ENCODE results near the gene MAGEB3.
"Not testable (repeated sequence)": the region's sequence is repeated elsewhere in the genome, so short reads cannot be mapped to it uniquely, and the experiment has no call there.

Gene MAGEB3, protein sequence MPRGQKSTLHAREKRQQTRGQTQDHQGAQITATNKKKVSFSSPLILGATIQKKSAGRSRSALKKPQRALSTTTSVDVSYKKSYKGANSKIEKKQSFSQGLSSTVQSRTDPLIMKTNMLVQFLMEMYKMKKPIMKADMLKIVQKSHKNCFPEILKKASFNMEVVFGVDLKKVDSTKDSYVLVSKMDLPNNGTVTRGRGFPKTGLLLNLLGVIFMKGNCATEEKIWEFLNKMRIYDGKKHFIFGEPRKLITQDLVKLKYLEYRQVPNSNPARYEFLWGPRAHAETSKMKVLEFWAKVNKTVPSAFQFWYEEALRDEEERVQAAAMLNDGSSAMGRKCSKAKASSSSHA

GRCh38 chrX:30230395-30230794, at the start of gene MAGEB3:
Gene MAGEB3 (plus strand): TSS chrX:30230657. CDS start chrX:30235925, 5,268 bp downstream.
- no peak for DNase-seq

DNA sequence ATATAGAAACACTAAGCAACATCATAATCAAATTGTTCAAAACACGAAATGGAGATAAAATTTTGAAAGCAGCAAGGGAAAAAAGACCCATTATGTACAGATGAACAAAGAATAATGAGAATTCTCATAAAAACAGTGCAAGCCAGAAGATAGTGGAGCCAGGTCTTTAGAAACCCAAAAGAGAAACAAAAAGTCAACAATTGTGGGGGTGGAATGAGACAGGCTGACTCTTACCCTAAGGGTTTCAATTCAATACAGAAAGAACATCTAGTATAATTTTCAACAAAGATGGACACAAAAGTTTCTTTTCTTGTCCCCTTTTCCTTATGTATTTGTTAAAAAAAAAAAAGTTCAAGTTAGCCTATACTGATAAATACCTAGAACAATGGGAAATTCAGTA, 49.1 kb upstream of the MAGEB3 start:
- no peak for DNase-seq

- DNase-seq, result no peak
Observed at GRCh38 chrX:30183554-30183953, 46.9 kb upstream of the MAGEB3 start.

- DNase-seq, result no peak
Observed at GRCh38 chrX:30190426-30190825, 40.0 kb upstream of the MAGEB3 start.

DNA sequence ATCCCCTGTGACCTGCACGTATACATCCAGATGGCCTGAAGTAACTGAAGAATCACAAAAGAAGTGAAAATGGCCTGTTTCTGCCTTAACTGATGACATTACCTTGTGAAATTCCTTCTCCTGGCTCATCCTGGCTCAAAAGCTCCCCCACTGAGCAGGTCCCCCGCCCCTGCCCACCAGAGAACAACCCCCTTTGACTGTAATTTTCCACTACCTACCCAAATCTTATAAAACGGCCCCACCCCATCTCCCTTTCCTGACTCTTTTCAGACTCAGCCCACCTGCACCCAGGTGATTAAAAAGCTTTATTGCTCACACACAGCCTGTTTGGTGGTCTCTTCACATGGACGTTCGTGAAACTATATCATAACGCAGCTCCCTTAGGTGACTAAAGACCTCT, 36.5 kb upstream of the MAGEB3 start:
- DNase-seq, result not testable (repeated sequence)

- no peak for DNase-seq
Observed at GRCh38 chrX:30196322-30196721, 34.1 kb upstream of the MAGEB3 start.

GRCh38 chrX:30212172-30212571, 18.3 kb upstream of the MAGEB3 start:
- no peak for DNase-seq

- DNase-seq, result no peak
Observed at GRCh38 chrX:30215357-30215843, 15.1 kb upstream of the MAGEB3 start, which contains the start of gene MAGEB2. Gene MAGEB2 (plus strand): TSS chrX:30215563. CDS start chrX:30218581, 3,018 bp downstream.

- DNase-seq, result no peak
Observed at GRCh38 chrX:30217465-30217864, 13.0 kb upstream of the MAGEB3 start.

- DNase-seq, result no peak
Observed at GRCh38 chrX:30219372-30219771, 11.1 kb upstream of the MAGEB3 start.

DNA sequence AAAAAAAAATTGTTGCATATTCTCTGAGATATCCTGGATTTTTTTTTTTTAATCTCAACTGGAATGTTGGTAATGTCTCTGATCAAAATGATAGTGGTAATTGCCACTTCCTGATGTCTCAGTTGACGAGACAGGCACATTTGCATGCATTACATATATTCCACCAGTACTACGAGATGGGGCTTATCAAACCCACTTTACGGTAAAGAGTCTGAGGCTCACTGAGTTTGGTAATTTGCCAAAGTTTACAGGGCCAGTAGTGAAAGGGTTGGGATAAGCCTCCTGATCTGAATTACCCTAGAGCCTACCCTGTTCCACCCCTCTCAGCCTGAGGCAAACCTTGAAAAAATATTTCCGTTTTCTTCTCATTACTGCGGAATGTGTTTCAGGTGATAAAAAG, 9.8 kb upstream of the MAGEB3 start:
- no peak for DNase-seq

- DNase-seq, result no peak
Observed at GRCh38 chrX:30224536-30224935, 5.9 kb upstream of the MAGEB3 start.

- DNase-seq, result no peak
Observed at GRCh38 chrX:30228526-30228925, 1.9 kb upstream of the MAGEB3 start.

DNA sequence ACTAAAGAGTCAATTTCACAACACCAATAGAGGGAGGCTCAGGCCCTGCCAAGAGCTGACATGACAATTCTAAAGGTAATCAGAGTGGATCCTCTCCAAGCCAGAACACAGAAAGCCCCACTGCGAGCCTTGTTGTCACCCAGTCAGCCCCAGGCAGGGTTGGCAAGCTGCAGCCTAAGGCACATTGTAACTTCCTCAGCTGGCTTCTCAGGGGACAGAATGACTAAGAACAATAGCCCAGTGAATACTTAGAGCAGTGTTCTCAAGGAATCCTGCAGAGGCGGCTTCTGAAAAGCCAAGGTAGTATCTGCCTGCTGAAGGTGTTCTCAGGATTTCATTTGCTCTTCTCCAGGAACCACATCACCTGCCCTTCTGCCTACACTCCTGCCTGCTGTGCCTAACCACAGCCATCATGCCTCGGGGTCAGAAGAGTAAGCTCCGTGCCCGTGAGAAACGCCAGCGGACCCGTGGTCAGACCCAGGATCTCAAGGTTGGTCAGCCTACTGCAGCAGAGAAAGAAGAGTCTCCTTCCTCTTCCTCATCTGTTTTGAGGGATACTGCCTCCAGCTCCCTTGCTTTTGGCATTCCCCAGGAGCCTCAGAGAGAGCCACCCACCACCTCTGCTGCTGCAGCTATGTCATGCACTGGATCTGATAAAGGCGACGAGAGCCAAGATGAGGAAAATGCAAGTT, 11.4 kb downstream of the MAGEB3 start, which contains the start of gene MAGEB4:
MAGEB4 (plus strand) TSS at position 277 of the 692 bp plus-strand sequence; CDS start at position 413, 136 bp downstream.
- DNase-seq, result no peak

- DNase-seq, result no peak
Observed at GRCh38 chrX:30246769-30247489, 16.5 kb downstream of the MAGEB3 start, which contains the start of gene MAGEB1. Gene MAGEB1 (plus strand): TSS chrX:30247146. CDS start chrX:30250494, 3,348 bp downstream.

DNA sequence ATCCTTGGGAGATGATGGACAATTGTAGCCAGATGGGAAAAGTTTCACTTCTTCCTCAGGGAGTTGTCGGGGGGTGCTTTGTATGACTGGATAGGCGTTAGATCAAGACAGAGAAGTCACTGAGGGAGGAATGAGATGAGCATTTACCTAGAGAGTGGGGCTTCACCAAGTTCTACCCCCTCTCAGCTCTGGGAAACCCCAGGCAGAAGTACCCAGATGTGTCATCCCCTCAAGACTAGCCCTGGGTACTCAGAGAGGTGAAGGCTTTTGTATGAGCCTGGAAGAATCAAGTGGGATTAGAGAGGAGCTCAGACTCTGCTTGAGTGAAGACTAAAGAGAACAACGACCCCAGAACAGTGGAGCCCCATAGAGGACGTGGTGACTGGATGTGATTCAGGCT, 18.4 kb downstream of the MAGEB3 start:
- DNase-seq, result no peak

- no peak for DNase-seq
Observed at GRCh38 chrX:30253257-30253656, 22.8 kb downstream of the MAGEB3 start.

GRCh38 chrX:30259927-30260326, 29.5 kb downstream of the MAGEB3 start:
- no peak for DNase-seq

- no peak for DNase-seq
Observed at GRCh38 chrX:30261012-30261411, 30.6 kb downstream of the MAGEB3 start.

- DNase-seq, result no peak
Observed at GRCh38 chrX:30262763-30263162, 32.3 kb downstream of the MAGEB3 start.

DNA sequence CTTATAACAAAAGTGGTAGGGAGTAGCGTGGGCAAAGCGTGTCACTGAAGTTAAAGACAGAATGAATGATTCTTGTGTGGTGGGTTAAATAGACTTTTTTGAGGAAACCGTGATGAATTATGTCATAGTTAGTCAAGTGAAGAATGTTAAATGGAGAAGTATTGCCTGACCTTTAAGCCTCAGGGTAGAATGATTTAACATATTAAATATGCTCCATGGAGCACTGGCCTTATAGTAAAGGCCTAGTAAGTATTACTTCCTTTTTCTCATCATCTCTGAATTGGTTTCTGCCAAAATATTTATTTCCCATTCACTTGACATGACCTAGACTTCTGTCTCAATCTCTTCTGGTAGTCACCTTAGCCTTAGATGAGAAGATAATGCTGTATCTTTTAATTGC, 40.2 kb downstream of the MAGEB3 start:
- no peak for DNase-seq

GRCh38 chrX:30275498-30275897, 45.0 kb downstream of the MAGEB3 start:
- DNase-seq, result no peak

GRCh38 chrX:30278365-30278764, 47.9 kb downstream of the MAGEB3 start:
- DNase-seq, result no peak
